Measurements from ENCODE around the gene SDF4. TPM values are rescaled to one million over a fixed set of nuclear protein-coding genes. Genes with fewer than 3 reads are reported as not detected.

The SDF4 gene
- polyA plus RNA-seq, 6 donors from 2014 or later: 64.8 to 101 (median 85.4) TPM

- H3K36me3 Mint-ChIP-seq: no peaks in the 10 kb centered on the region
- H3K27me3 Mint-ChIP-seq: no peaks in the 10 kb centered on the region
- ATAC-seq (ENCODE audit: low read depth in 2 of 2) (no peak), DNase-seq (no peak)
- H3K9me3 Mint-ChIP-seq: no peaks in the 10 kb centered on the region
- H3K27ac Mint-ChIP-seq: peak overlapping the region in 4 of 6 donors; percentile 69 to 87 (median 80)
- H3K4me1 Mint-ChIP-seq: peaks cover 7 to 23% (median 21%) of the 10 kb centered on the region in 3 donors
- H3K4me3 Mint-ChIP-seq: peak overlapping the region in 1 of 8 donors; percentile 62
These were observed 14.8 kb downstream of the SDF4 start for GRCh38 chr1:1216770-1217620.

- Mint-ChIP-seq H3K27ac (peak overlapping the region in 3 of 6 donors; percentile 22 to 82 (median 77)), H3K4me3 (no peak overlapping the region), H3K27me3 (peaks cover 0 to 4% (median 0%) of the 10 kb centered on the region in 3 donors), H3K4me1 (peaks cover 7 to 24% (median 23%) of the 10 kb centered on the region in 3 donors), H3K36me3 (no peaks in the 10 kb centered on the region), H3K9me3 (no peaks in the 10 kb centered on the region)
- no peak for ATAC-seq (ENCODE audit: low read depth in 2 of 2)
- DNase-seq: no peak
These were observed 15.8 kb downstream of the SDF4 start for GRCh38 chr1:1215881-1216605.

- Mint-ChIP-seq H3K9me3 (no peaks in the 10 kb centered on the region), H3K27me3 (peaks cover 0 to 10% (median 0%) of the 10 kb centered on the region in 3 donors), H3K27ac (peak overlapping the region in 4 of 6 donors; percentile 33 to 76 (median 52)), H3K36me3 (no peaks in the 10 kb centered on the region), H3K4me1 (peaks cover 7 to 26% (median 23%) of the 10 kb centered on the region in 3 donors), H3K4me3 (peak overlapping the region in 2 of 8 donors; percentile 9 to 37)
- DNase-seq (no peak), ATAC-seq (ENCODE audit: low read depth in 2 of 2) (peak; percentile 18 to 21)
These were observed 16.6 kb downstream of the SDF4 start for GRCh38 chr1:1215080-1215676.

- Mint-ChIP-seq H3K9me3 (no peaks in the 10 kb centered on the region), H3K27ac (peak within 1 kb of the TSS in 5 of 6 donors; percentile 33 to 86 (median 65))
- ATAC-seq (ENCODE audit: low read depth in 2 of 2): peak; percentile 22 to 34
These were observed 18.2 kb downstream of the SDF4 start, which contains the start of gene TNFRSF4 for GRCh38 chr1:1213345-1214265. TNFRSF4 (minus strand) TSS chr1:1214153; CDS start chr1:1214127, 26 bp downstream.

GRCh38 chr1:1212780-1213344 is 18.9 kb downstream of the SDF4 start:
- peak overlapping the region in 4 of 8 donors; percentile 5 to 20 (median 12) for H3K4me3 Mint-ChIP-seq
- ATAC-seq (ENCODE audit: low read depth in 2 of 2): peak; percentile 12 to 20
- peaks cover 0 to 30% (median 14%) of the 10 kb centered on the region in 3 donors for H3K27me3 Mint-ChIP-seq
- DNase-seq: no peak
- no peaks in the 10 kb centered on the region for H3K9me3 Mint-ChIP-seq
- H3K36me3 Mint-ChIP-seq: no peaks in the 10 kb centered on the region
- H3K27ac Mint-ChIP-seq: no peak overlapping the region
- H3K4me1 Mint-ChIP-seq: peaks cover 16 to 47% (median 32%) of the 10 kb centered on the region in 3 donors

More at GRCh38 chr1:1213345-1214265, 18.2 kb downstream of the SDF4 start, which contains the start of gene TNFRSF4:
- DNase-seq: no peak
- peak within 1 kb of the TSS in 7 of 8 donors; percentile 1 to 72 (median 49) for H3K4me3 Mint-ChIP-seq
- H3K4me1 Mint-ChIP-seq: peaks cover 13 to 40% (median 26%) of the 10 kb centered on the region in 3 donors
- peaks cover 0 to 23% (median 7%) of the 10 kb centered on the region in 3 donors for H3K27me3 Mint-ChIP-seq
- no peaks in the 10 kb centered on the region for H3K36me3 Mint-ChIP-seq

GRCh38 chr1:1211541-1212441 is 20.0 kb downstream of the SDF4 start:
- no peak for ATAC-seq (ENCODE audit: low read depth in 2 of 2)
- Mint-ChIP-seq H3K27ac (peak overlapping the region in 2 of 6 donors; percentile 32 to 34), H3K9me3 (no peaks in the 10 kb centered on the region), H3K36me3 (no peaks in the 10 kb centered on the region), H3K27me3 (peaks cover 0 to 36% (median 14%) of the 10 kb centered on the region in 3 donors), H3K4me1 (peaks cover 18 to 55% (median 36%) of the 10 kb centered on the region in 3 donors), H3K4me3 (peak overlapping the region in 3 of 8 donors; percentile 13 to 47 (median 46))
- DNase-seq: no peak

- ATAC-seq (ENCODE audit: low read depth in 2 of 2) (no peak), DNase-seq (no peak)
- Mint-ChIP-seq H3K9me3 (no peaks in the 10 kb centered on the region), H3K4me1 (peaks cover 14 to 55% (median 35%) of the 10 kb centered on the region in 3 donors), H3K27me3 (peaks cover 0 to 36% (median 14%) of the 10 kb centered on the region in 3 donors), H3K27ac (no peak overlapping the region), H3K4me3 (peak overlapping the region in 2 of 8 donors; percentile 46 to 76), H3K36me3 (no peaks in the 10 kb centered on the region)
These were observed 20.9 kb downstream of the SDF4 start for GRCh38 chr1:1210726-1211540.

- H3K27ac Mint-ChIP-seq: peak overlapping the region in 3 of 6 donors; percentile 63 to 82 (median 70)
- H3K4me3 Mint-ChIP-seq: peak overlapping the region; percentile 39 to 88 (median 82)
- H3K9me3 Mint-ChIP-seq: no peaks in the 10 kb centered on the region
- DNase-seq: peak; percentile 67
- peak; percentile 40 to 57 for ATAC-seq (ENCODE audit: low read depth in 2 of 2)
- H3K27me3 Mint-ChIP-seq: peaks cover 0 to 36% (median 14%) of the 10 kb centered on the region in 3 donors
- no peaks in the 10 kb centered on the region for H3K36me3 Mint-ChIP-seq
- peaks cover 18 to 39% (median 19%) of the 10 kb centered on the region in 3 donors for H3K4me1 Mint-ChIP-seq
These were observed 22.9 kb downstream of the SDF4 start for GRCh38 chr1:1208713-1209433.

GRCh38 chr1:1207571-1207892 is 24.3 kb downstream of the SDF4 start:
- DNase-seq (no peak), ATAC-seq (ENCODE audit: low read depth in 2 of 2) (no peak)
- Mint-ChIP-seq H3K27me3 (peaks cover 0 to 36% (median 14%) of the 10 kb centered on the region in 3 donors), H3K36me3 (no peaks in the 10 kb centered on the region), H3K27ac (peak overlapping the region in 3 of 6 donors; percentile 7 to 89 (median 70)), H3K4me3 (peak overlapping the region in 7 of 8 donors; percentile 33 to 80 (median 66)), H3K4me1 (peaks cover 18 to 39% (median 19%) of the 10 kb centered on the region in 3 donors), H3K9me3 (no peaks in the 10 kb centered on the region)

GRCh38 chr1:1206966-1207531 is 24.8 kb downstream of the SDF4 start:
- Mint-ChIP-seq H3K4me3 (peak overlapping the region; percentile 69 to 90 (median 80)), H3K27ac (peak overlapping the region in 2 of 6 donors; percentile 78 to 87), H3K27me3 (peaks cover 0 to 36% (median 14%) of the 10 kb centered on the region in 3 donors), H3K4me1 (peaks cover 18 to 39% (median 19%) of the 10 kb centered on the region in 3 donors), H3K36me3 (no peaks in the 10 kb centered on the region), H3K9me3 (no peaks in the 10 kb centered on the region)
- ATAC-seq (ENCODE audit: low read depth in 2 of 2) (peak; percentile 7 to 11), DNase-seq (no peak)
